Effector memory CD4-positive, alpha-beta T cell (primary cell): ENCODE data around the gene CDH12.
"Not testable (repeated sequence)": the region's sequence is repeated elsewhere in the genome, so short reads cannot be mapped to it uniquely, and the experiment has no call there.

ENCODE experiments used
- DNase-seq, 3 donors: peaks; one replicate each; pipeline ENCODE4 v3.0.0-alpha.2; 2020
- H3K27ac ChIP-seq: 2 replicates; pipeline ENCODE4 v1.7.0; 2013; ENCODE audit warnings: mild to moderate bottlenecking, low read length, moderate library complexity; ENCODE audit not compliant: insufficient read depth, poor library complexity, severe bottlenecking
- H3K27me3 ChIP-seq: replicated peaks from 2 replicates; pipeline ENCODE4 v1.7.0; 2013; ENCODE audit warnings: mild to moderate bottlenecking, low read length; ENCODE audit not compliant: insufficient read depth, control insufficient read depth, poor library complexity, severe bottlenecking
- H3K36me3 ChIP-seq: 2 replicates; pipeline ENCODE4 v1.7.0; 2013; ENCODE audit warnings: mild to moderate bottlenecking, low read length, moderate library complexity; ENCODE audit not compliant: control insufficient read depth, insufficient read depth
- H3K4me1 ChIP-seq: 2 replicates; pipeline ENCODE4 v1.7.0; 2013; ENCODE audit warnings: low read length, mild to moderate bottlenecking; ENCODE audit not compliant: control insufficient read depth, insufficient read depth, poor library complexity, severe bottlenecking
- H3K4me3 ChIP-seq: 2 replicates; pipeline ENCODE4 v1.7.0; 2013; ENCODE audit warnings: low read length, low read depth, mild to moderate bottlenecking; ENCODE audit not compliant: insufficient read depth, poor library complexity, severe bottlenecking
- H3K9me3 ChIP-seq: 2 replicates; pipeline ENCODE4 v1.7.0; 2013; ENCODE audit warnings: mild to moderate bottlenecking, low read length, moderate library complexity; ENCODE audit not compliant: control insufficient read depth

Gene CDH12

DNA sequence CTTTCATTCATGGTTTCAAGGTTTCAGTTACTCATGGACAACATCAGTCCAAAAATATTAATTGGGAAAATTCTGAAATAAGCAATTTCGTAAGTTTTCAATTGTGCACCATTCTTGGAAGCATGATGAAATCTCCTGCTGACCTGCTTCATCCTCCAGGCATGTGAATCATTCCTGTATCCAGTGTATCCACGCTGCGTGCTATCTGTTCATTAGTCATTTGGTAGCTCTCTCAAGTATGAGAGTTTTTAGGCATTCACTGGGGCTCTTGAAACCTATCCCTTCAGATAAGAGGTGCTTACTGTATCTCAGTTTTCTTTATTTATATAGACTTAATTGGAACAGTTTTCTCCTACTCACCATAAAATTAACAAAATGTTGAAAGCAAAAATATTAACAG, 293.0 kb downstream of the CDH12 start:
- Histone ChIP-seq H3K4me3 (no peak overlapping the region), H3K27ac (no peak overlapping the region), H3K36me3 (no peaks in the 10 kb centered on the region), H3K27me3 (no peaks in the 10 kb centered on the region), H3K9me3 (no peaks in the 10 kb centered on the region), H3K4me1 (no peaks in the 10 kb centered on the region)
- DNase-seq: no peak

DNA sequence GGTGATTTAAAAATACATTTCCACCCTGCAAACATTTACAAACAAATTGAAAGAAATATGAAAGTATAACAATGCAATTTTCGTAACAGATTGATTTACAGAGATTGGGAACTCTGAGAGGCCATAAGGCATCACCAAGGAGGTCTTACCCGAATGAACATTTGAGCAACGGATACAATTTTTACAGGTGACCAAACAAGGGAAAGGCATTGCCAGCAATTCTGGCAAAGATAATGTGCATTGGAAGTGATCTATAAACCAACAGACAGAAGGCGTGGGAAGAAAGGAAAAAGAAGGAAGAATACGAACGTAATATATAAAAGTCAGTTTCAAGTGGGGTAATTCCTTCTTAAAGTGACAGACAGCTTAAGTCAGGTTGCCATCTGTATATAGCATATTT, 295.9 kb downstream of the CDH12 start:
- H3K9me3 ChIP-seq: no peaks in the 10 kb centered on the region
- H3K27ac ChIP-seq: no peak overlapping the region
- no peak overlapping the region for H3K4me3 ChIP-seq
- H3K36me3 ChIP-seq: no peaks in the 10 kb centered on the region
- H3K27me3 ChIP-seq: no peaks in the 10 kb centered on the region
- H3K4me1 ChIP-seq: no peaks in the 10 kb centered on the region
- DNase-seq: no peak

DNA sequence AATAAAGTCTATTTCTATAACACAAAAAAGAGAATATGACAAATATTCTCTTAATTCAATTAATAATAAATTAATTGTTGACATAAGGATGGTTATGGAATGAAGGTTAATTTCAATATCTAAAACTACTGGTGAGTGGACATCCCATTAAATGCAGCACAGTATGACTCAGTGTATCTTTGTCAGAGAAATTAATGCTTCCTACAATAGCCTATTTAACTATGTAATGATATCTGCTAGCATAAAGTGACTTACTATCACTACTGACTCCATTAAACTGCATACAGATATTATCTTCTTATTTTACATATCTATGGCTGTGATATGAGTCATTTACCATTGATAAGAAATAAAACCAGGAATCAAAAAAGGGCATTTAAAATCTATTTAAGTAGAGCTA, 298.7 kb downstream of the CDH12 start:
- Histone ChIP-seq H3K9me3 (no peaks in the 10 kb centered on the region), H3K4me1 (no peaks in the 10 kb centered on the region), H3K4me3 (no peak overlapping the region), H3K36me3 (no peaks in the 10 kb centered on the region), H3K27me3 (no peaks in the 10 kb centered on the region), H3K27ac (no peak overlapping the region)
- no peak for DNase-seq

DNA sequence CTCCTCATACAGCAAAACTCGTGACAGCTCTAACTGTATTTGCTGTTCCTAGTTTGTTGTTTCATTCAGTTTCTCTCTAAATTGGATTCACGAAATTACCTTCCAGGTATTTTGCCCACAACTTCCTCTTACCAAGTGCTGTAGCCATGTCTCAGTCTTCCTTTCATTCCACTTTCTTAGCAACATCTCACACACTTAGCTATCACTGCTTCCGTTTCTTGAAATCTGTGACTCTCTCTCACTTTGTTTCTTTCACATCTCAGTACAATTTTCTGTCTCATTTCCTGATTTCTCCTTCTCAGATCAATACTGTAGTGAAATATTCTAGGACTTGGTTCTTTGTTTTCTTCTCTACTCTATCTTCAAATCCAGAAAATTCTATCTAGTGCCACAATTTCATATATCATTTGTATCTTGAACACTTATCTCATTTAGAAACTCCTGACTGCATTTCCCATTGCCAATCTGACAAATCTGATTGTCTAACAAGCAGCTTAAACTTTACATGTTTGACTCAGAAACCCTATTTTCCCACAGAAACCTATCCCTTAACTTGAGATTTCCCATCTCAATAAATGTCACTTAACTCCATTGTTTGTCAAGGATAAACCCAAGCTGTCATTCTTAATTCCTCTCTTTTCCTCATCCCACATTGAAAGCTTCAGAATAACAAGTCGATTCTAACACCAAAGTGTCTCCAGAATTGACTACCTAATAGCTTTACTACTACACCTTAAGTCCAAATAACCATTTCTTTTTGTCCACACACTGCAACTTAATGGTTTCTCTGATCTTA, 303.1 kb downstream of the CDH12 start:
- Histone ChIP-seq H3K4me3 (no peak overlapping the region), H3K9me3 (no peaks in the 10 kb centered on the region), H3K4me1 (no peaks in the 10 kb centered on the region), H3K27me3 (no peaks in the 10 kb centered on the region), H3K36me3 (no peaks in the 10 kb centered on the region), H3K27ac (no peak overlapping the region)
- DNase-seq: no peak

DNA sequence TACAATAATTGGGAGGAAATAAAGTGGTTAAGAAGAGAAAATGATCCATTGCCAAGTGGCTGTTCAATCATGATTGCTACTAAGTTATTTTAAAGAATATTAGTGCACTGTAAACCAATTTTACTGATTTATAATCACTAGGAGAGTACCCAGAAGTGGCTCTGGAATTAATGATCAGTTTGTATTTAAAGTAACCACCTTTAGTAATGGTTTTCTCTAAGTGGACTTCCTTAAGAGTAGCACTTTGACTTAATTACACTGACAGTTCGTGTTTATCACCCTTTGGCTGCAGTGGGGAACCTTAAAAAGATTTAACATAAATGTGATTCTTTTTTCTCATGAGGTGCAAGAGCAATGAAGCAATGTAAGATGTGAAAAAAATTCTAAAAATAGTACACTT, 310.8 kb downstream of the CDH12 start:
- no peaks in the 10 kb centered on the region for H3K27me3 ChIP-seq
- H3K27ac ChIP-seq: no peak overlapping the region
- no peaks in the 10 kb centered on the region for H3K36me3 ChIP-seq
- no peaks in the 10 kb centered on the region for H3K4me1 ChIP-seq
- no peak overlapping the region for H3K4me3 ChIP-seq
- no peaks in the 10 kb centered on the region for H3K9me3 ChIP-seq
- DNase-seq: no peak

DNA sequence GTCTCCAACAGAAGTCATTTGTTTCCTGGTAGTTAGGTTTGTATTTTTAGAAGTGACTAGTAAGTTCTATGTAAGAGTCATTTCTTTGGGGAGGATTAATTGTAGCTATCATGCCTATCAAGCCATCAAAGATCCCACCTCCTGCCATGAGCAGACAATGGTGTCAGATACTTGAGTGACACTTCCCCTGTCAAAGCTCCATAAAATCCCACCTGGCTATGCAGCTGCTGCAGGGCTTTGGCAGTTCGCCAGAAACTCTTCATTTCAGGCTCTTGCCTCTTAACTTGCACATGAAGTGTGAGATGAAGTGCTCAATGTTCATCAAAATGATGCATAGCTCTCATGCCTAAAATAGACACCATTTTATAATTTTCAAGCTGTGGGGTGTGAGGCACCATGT, 312.1 kb downstream of the CDH12 start:
- Histone ChIP-seq H3K4me3 (no peak overlapping the region), H3K36me3 (no peaks in the 10 kb centered on the region), H3K9me3 (no peaks in the 10 kb centered on the region), H3K4me1 (no peaks in the 10 kb centered on the region), H3K27me3 (no peaks in the 10 kb centered on the region), H3K27ac (no peak overlapping the region)
- no peak for DNase-seq

DNA sequence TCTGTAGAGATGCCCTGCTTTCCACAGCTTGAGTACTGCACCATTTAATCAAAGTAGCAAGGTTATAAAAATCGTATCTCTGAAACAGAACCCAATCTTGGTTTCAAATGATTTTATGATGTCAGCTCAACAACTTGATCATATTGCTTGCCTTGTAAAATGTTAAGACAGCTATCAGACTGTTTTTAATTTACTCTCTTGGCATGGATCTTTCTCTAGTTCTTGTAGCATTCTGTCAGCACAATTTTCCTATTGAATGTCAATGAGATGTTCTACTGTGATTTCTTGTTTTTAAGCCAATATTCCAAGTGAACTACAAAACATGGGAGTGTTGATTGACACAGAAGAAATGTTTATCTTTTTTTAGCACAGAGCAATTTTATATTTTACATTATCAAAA, 313.4 kb downstream of the CDH12 start:
- no peaks in the 10 kb centered on the region for H3K36me3 ChIP-seq
- H3K4me1 ChIP-seq: no peaks in the 10 kb centered on the region
- H3K27ac ChIP-seq: no peak overlapping the region
- no peak for DNase-seq
- no peak overlapping the region for H3K4me3 ChIP-seq
- H3K27me3 ChIP-seq: no peaks in the 10 kb centered on the region
- no peaks in the 10 kb centered on the region for H3K9me3 ChIP-seq

DNA sequence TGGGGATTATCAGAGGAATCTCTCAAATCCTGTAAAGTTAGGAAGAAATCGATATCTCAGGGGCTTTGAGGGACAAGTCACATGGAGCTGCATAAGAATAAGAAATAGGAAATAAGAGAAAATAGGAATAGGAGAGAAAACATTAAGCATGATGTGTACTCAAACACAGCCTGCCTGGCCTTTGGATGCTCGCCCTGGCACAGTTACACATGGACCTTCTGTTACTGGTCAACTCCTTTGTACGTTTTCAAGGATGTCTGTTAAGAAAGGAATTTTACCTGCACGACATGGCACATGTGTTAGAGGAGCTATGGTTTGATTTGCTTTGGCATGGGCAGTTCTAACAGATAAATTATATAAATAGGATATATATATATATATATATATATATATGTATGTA, 321.2 kb downstream of the CDH12 start:
- H3K36me3 ChIP-seq: no peaks in the 10 kb centered on the region
- no peak overlapping the region for H3K4me3 ChIP-seq
- H3K9me3 ChIP-seq: no peaks in the 10 kb centered on the region
- no peak for DNase-seq
- H3K4me1 ChIP-seq: no peaks in the 10 kb centered on the region
- H3K27ac ChIP-seq: no peak overlapping the region
- H3K27me3 ChIP-seq: no peaks in the 10 kb centered on the region

DNA sequence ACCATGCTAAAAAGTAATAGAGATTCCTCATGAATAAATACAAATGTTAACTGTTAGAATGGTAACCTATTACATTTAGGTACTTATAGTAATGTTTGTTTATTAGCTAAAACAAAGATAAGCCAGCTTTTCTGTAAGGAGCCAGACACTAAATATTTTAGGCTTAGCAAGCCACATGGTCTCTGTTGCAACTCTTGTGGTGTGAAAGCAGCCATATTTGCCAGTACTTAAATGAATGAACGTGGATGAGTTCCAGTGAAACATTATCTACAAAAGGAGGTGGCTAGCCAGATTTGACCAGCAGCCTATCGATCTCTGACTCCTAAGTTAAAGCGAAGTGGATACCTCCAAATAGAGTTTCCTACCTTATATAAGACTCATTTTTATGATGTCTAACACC, 331.6 kb downstream of the CDH12 start:
- Histone ChIP-seq H3K27ac (no peak overlapping the region), H3K27me3 (no peaks in the 10 kb centered on the region), H3K36me3 (no peaks in the 10 kb centered on the region), H3K4me3 (no peak overlapping the region), H3K4me1 (no peaks in the 10 kb centered on the region), H3K9me3 (no peaks in the 10 kb centered on the region)
- no peak for DNase-seq

DNA sequence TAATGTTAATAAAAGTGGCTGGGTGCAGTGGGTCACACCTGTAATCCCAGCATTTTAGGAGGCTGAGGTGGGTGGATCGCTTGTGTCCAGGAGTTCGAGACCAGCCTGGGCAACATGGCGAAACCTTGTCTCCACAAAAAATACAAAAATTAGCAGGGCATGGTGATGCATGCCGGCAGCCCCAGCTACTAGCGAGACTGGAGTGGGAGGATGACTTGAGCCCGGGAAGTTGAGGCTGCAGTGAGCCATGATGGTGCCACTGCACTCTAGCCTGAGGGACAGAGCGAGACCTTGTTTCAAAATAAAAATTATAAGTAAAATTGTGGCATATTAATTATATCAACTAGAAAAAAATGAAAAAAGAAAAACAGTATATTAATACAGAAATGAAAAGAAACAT, 336.6 kb downstream of the CDH12 start:
- not testable (repeated sequence) for H3K36me3 ChIP-seq, DNase-seq

More for the DNA sequence above, 336.6 kb downstream of the CDH12 start:
- H3K27ac ChIP-seq, H3K27me3 ChIP-seq, H3K9me3 ChIP-seq, H3K4me1 ChIP-seq, H3K4me3 ChIP-seq: not testable (repeated sequence)
